LNCAP (cell line): ENCODE measurements around the gene NCAN.

ENCODE experiments used
- TF ChIP-seq, protein P1 (sequence below): fragments of 450-650 bp; IDR thresholded peaks from 2 replicates; pipeline ENCODE4 v1.5.1; 2017; ENCODE audit warnings: mild to moderate bottlenecking

NCAN gene

GRCh38 chr19:19186742-19187141 lies 25.0 kb upstream of the NCAN start:
- TF ChIP-seq, protein P1, sequence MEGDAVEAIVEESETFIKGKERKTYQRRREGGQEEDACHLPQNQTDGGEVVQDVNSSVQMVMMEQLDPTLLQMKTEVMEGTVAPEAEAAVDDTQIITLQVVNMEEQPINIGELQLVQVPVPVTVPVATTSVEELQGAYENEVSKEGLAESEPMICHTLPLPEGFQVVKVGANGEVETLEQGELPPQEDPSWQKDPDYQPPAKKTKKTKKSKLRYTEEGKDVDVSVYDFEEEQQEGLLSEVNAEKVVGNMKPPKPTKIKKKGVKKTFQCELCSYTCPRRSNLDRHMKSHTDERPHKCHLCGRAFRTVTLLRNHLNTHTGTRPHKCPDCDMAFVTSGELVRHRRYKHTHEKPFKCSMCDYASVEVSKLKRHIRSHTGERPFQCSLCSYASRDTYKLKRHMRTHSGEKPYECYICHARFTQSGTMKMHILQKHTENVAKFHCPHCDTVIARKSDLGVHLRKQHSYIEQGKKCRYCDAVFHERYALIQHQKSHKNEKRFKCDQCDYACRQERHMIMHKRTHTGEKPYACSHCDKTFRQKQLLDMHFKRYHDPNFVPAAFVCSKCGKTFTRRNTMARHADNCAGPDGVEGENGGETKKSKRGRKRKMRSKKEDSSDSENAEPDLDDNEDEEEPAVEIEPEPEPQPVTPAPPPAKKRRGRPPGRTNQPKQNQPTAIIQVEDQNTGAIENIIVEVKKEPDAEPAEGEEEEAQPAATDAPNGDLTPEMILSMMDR, result no peak

- TF ChIP-seq, protein P1, result no peak
These were observed 20.0 kb upstream of the NCAN start for GRCh38 chr19:19191768-19192077.

GRCh38 chr19:19192078-19192882 lies 19.5 kb upstream of the NCAN start, which contains the start of the genes BORCS8 and RFXANK:
Gene BORCS8 (minus strand): TSS chr19:19192152. CDS start chr19:19192117, 35 bp downstream.
Gene RFXANK (plus strand): TSS chr19:19192258. CDS start chr19:19193947, 1,689 bp downstream.
- TF ChIP-seq, protein P1, result no peak

- TF ChIP-seq, protein P1, result no peak
These were observed 18.8 kb upstream of the NCAN start for GRCh38 chr19:19192910-19193423.

DNA sequence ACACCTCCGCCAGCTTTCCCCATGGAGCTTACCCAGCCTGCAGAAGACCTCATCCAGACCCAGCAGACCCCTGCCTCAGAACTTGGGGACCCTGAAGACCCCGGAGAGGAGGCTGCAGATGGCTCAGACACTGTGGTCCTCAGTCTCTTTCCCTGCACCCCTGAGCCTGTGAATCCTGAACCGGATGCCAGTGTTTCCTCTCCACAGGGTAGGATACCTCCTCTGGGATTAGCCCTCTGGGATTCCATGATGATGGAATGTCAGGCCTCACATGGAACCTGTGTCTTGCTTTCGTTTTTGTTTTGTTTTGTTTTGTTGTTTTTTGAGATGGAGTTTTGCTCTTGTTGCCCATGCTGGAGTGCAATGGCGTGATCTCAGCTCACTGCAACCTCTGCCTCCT lies 17.8 kb upstream of the NCAN start:
- TF ChIP-seq, protein P1, result no peak

- TF ChIP-seq, protein P1, result no peak
These were observed 9.8 kb upstream of the NCAN start for GRCh38 chr19:19201697-19202630.

DNA sequence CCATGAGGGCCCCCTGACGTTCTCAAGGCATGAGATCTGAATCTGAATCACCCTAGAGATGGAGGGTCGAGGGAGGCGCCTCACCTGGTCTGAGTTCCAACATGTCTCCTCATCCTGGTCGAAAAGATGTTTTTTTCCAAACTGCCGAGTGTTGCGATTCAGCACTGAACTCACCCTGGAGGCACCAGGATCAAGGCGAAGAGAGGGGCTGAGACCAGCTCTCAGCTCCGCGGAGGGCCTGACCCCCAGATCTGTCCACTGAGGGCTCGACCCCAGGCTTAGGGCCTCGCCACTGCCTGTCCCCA lies 9.1 kb upstream of the NCAN start:
- TF ChIP-seq, protein P1, result no peak
